Ovary (tissue), 3 donors: ENCODE results near the gene KIAA1217.

Experiments used
- CTCF ChIP-seq, 3 donors: fragments of 450-650 bp in 2 of 3; fragments of 200-600 bp in 1 of 3; IDR thresholded peaks; one replicate each; pipeline versions ENCODE4 v1.5.1 to v1.8.0; 2016 to 2022; ENCODE audit warnings: antibody characterized with exemption in 3 of 3, mild to moderate bottlenecking in 1 of 3
- POLR2A ChIP-seq: fragments of 450-650 bp; IDR thresholded peaks from one replicate; pipeline ENCODE4 v1.6.1; 2017; ENCODE audit warnings: antibody characterized with exemption, mild to moderate bottlenecking, moderate library complexity
- donor health status: DM: no; HTN: no; CAD: no.

- TF ChIP-seq CTCF (IDR thresholded peaks at IDR 0.05) (no peak), POLR2A (no peak)
Observed at GRCh38 chr10:24467136-24467535, 258.2 kb downstream of the KIAA1217 start.
